ENCODE data around the gene TPBGL.

TPBGL gene

GRCh38 chr11:75279273-75279672 lies 38.7 kb downstream of the TPBGL start:
- Histone ChIP-seq H3K36me3 (ENCODE audit: control insufficient read depth, insufficient read depth, low read length) (no peaks in the 10 kb centered on the region), H3K27me3 (replicated peaks; ENCODE audit: control insufficient read depth, insufficient read depth, low read length) (no peaks in the 10 kb centered on the region), H3K4me3 (replicated peaks; ENCODE audit: low read depth, low read length) (no peak overlapping the region)
- no peak for DNase-seq (ENCODE audit: extremely low read depth, insufficient read length)
- TF ChIP-seq CTCF (IDR thresholded peaks at IDR 0.05; ENCODE audit: insufficient read depth, low read length, poor library complexity, severe bottlenecking), result no peak

GRCh38 chr11:75280227-75280701 lies 39.7 kb downstream of the TPBGL start:
- H3K4me3 ChIP-seq (replicated peaks; ENCODE audit: low read depth, low read length), result no peak overlapping the region
- no peaks in the 10 kb centered on the region for H3K36me3 ChIP-seq (ENCODE audit: control insufficient read depth, insufficient read depth, low read length)
- peak; percentile 93 for TF ChIP-seq CTCF (IDR thresholded peaks at IDR 0.05; ENCODE audit: insufficient read depth, low read length, poor library complexity, severe bottlenecking)
- no peaks in the 10 kb centered on the region for H3K27me3 ChIP-seq (replicated peaks; ENCODE audit: control insufficient read depth, insufficient read depth, low read length)
- peak; percentile 23 for DNase-seq (ENCODE audit: extremely low read depth, insufficient read length)

GRCh38 chr11:75280770-75281468 lies 40.3 kb downstream of the TPBGL start:
- Histone ChIP-seq H3K36me3 (ENCODE audit: control insufficient read depth, insufficient read depth, low read length) (no peaks in the 10 kb centered on the region), H3K27me3 (replicated peaks; ENCODE audit: control insufficient read depth, insufficient read depth, low read length) (no peaks in the 10 kb centered on the region), H3K4me3 (replicated peaks; ENCODE audit: low read depth, low read length) (no peak overlapping the region)
- TF ChIP-seq CTCF (IDR thresholded peaks at IDR 0.05; ENCODE audit: insufficient read depth, low read length, poor library complexity, severe bottlenecking), result no peak
- DNase-seq (ENCODE audit: extremely low read depth, insufficient read length), result no peak

GRCh38 chr11:75281469-75282095 lies 41.0 kb downstream of the TPBGL start:
- no peak for TF ChIP-seq CTCF (IDR thresholded peaks at IDR 0.05; ENCODE audit: insufficient read depth, low read length, poor library complexity, severe bottlenecking)
- DNase-seq (ENCODE audit: extremely low read depth, insufficient read length), result no peak
- no peaks in the 10 kb centered on the region for H3K27me3 ChIP-seq (replicated peaks; ENCODE audit: control insufficient read depth, insufficient read depth, low read length)
- H3K4me3 ChIP-seq (replicated peaks; ENCODE audit: low read depth, low read length), result no peak overlapping the region
- no peaks in the 10 kb centered on the region for H3K36me3 ChIP-seq (ENCODE audit: control insufficient read depth, insufficient read depth, low read length)

GRCh38 chr11:75283391-75283931 lies 42.9 kb downstream of the TPBGL start:
- Histone ChIP-seq H3K4me3 (replicated peaks; ENCODE audit: low read depth, low read length) (no peak overlapping the region), H3K27me3 (replicated peaks; ENCODE audit: control insufficient read depth, insufficient read depth, low read length) (no peaks in the 10 kb centered on the region), H3K36me3 (ENCODE audit: control insufficient read depth, insufficient read depth, low read length) (no peaks in the 10 kb centered on the region)
- no peak for TF ChIP-seq CTCF (IDR thresholded peaks at IDR 0.05; ENCODE audit: insufficient read depth, low read length, poor library complexity, severe bottlenecking)
- DNase-seq (ENCODE audit: extremely low read depth, insufficient read length), result no peak

Measured in GM06990 (cell line).